ENCODE results near the gene CCDC81. TPM values are rescaled to one million over a fixed set of nuclear protein-coding genes. Genes with fewer than 3 reads are reported as not detected.

CCDC81 gene
- total RNA-seq, 2 experiments from 2014 or later: 0.27 to 0.47 TPM

DNA sequence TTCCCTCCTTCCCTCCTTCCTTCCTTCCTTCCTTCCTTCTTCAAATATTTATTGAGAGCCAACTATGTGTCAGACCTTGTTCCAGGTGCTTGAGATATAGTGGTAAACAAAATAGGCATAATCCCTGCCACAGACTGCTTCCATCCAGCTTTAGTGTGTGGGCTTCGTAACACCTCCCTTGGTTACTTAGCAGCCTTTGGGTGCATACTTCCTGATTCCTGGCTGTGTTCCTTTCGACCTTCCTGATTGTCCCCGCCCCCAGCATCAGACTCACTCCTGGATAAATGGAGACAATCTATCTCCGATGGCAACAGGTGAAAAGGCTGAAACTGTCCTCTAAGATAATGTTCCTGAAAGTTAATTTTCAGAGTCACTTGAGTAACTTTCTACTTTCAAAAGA lies 13.5 kb downstream of the CCDC81 start:
- Histone ChIP-seq H3K27me3 (ENCODE audit: control insufficient read depth in 1 of 2, insufficient read depth in 2 of 2, low read length in 2 of 2) (no peaks in the 10 kb centered on the region), H3K4me1 (ENCODE audit: insufficient read depth, low read length) (no peaks in the 10 kb centered on the region), H3K27ac (ENCODE audit: low read depth in 1 of 2, low read length in 2 of 2) (no peak overlapping the region), H3K36me3 (ENCODE audit: insufficient read depth, low read length) (no peaks in the 10 kb centered on the region), H3K9me3 (ENCODE audit: control insufficient read depth in 1 of 2, insufficient read depth in 1 of 2, low read length in 2 of 2) (no peaks in the 10 kb centered on the region), H3K4me3 (ENCODE audit: low read length) (no peak overlapping the region)
- DNase-seq (no peak), ATAC-seq (ENCODE audit: poor library complexity) (no peak)
- POLR2A ChIA-PET: no interaction called here
- Mint-ChIP-seq H3K27ac (no peak overlapping the region), H3K36me3 (ENCODE audit: low read depth) (no peaks in the 10 kb centered on the region), H3K4me1 (ENCODE audit: low read depth) (no peaks in the 10 kb centered on the region), H3K27me3 (no peaks in the 10 kb centered on the region), H3K4me3 (no peak overlapping the region), H3K9me3 (no peaks in the 10 kb centered on the region)
- TF ChIP-seq, protein P1, sequence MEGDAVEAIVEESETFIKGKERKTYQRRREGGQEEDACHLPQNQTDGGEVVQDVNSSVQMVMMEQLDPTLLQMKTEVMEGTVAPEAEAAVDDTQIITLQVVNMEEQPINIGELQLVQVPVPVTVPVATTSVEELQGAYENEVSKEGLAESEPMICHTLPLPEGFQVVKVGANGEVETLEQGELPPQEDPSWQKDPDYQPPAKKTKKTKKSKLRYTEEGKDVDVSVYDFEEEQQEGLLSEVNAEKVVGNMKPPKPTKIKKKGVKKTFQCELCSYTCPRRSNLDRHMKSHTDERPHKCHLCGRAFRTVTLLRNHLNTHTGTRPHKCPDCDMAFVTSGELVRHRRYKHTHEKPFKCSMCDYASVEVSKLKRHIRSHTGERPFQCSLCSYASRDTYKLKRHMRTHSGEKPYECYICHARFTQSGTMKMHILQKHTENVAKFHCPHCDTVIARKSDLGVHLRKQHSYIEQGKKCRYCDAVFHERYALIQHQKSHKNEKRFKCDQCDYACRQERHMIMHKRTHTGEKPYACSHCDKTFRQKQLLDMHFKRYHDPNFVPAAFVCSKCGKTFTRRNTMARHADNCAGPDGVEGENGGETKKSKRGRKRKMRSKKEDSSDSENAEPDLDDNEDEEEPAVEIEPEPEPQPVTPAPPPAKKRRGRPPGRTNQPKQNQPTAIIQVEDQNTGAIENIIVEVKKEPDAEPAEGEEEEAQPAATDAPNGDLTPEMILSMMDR (IDR thresholded peaks at IDR 0.05): no peak
- intact Hi-C loops (cut with DNase I, micrococcal nuclease): no loop called here
- CTCF ChIA-PET: no interaction called here

GRCh38 chr11:86390487-86390886 lies 15.8 kb downstream of the CCDC81 start:
- intact Hi-C loops (cut with DNase I, micrococcal nuclease): no loop called here
- H3K27ac Mint-ChIP-seq: no peak overlapping the region

DNA sequence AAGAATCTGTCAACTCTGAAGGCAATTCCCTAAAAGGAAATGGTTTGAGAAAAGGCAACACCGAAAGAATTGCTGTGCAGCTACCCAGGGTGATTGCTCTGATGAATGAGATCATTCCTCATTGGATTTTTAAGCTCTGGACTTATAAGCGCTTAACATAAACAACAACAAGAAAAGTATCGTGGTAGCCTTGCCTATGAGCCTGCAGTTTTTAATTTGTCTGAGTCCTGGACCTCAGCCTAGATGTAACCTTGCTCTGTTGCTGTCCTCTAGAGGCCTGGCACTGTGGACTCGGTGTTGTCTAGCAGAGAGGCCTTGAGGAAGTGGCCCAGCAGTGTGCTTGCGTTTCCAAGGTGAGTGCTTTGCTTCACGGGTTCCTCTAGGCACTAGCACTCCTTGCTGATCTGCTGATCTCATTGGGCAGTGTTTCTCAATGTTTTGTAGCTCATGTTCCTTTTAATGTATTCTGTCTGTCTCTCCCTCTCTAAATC lies 20.4 kb downstream of the CCDC81 start:
- intact Hi-C loops (cut with DNase I, micrococcal nuclease): no loop called here
- POLR2A ChIA-PET: no interaction called here
- Mint-ChIP-seq H3K27ac (no peak overlapping the region), H3K27me3 (no peaks in the 10 kb centered on the region), H3K4me1 (ENCODE audit: low read depth) (no peaks in the 10 kb centered on the region), H3K4me3 (no peak overlapping the region), H3K36me3 (ENCODE audit: low read depth) (no peaks in the 10 kb centered on the region), H3K9me3 (no peaks in the 10 kb centered on the region)
- no peak overlapping the region for H3K4me3 ChIP-seq (ENCODE audit: low read length)
- TF ChIP-seq, protein P1 (IDR thresholded peaks at IDR 0.05): no peak
- no peaks in the 10 kb centered on the region for H3K9me3 ChIP-seq (ENCODE audit: control insufficient read depth in 1 of 2, insufficient read depth in 1 of 2, low read length in 2 of 2)
- no peak overlapping the region for H3K27ac ChIP-seq (ENCODE audit: low read depth in 1 of 2, low read length in 2 of 2)
- no peaks in the 10 kb centered on the region for H3K4me1 ChIP-seq (ENCODE audit: insufficient read depth, low read length)
- CTCF ChIA-PET: no interaction called here
- no peaks in the 10 kb centered on the region for H3K36me3 ChIP-seq (ENCODE audit: insufficient read depth, low read length)
- no peak for DNase-seq
- H3K27me3 ChIP-seq (ENCODE audit: control insufficient read depth in 1 of 2, insufficient read depth in 2 of 2, low read length in 2 of 2): no peaks in the 10 kb centered on the region
- no peak for ATAC-seq (ENCODE audit: poor library complexity)

More at GRCh38 chr11:86390487-86390886, 15.8 kb downstream of the CCDC81 start:
- DNase-seq (no peak), ATAC-seq (ENCODE audit: poor library complexity) (no peak)
- no peaks in the 10 kb centered on the region for H3K36me3 ChIP-seq (ENCODE audit: insufficient read depth, low read length)
- Mint-ChIP-seq H3K9me3 (no peaks in the 10 kb centered on the region), H3K36me3 (ENCODE audit: low read depth) (no peaks in the 10 kb centered on the region), H3K4me1 (ENCODE audit: low read depth) (no peaks in the 10 kb centered on the region), H3K4me3 (no peak overlapping the region), H3K27me3 (no peaks in the 10 kb centered on the region)
- no peaks in the 10 kb centered on the region for H3K27me3 ChIP-seq (ENCODE audit: control insufficient read depth in 1 of 2, insufficient read depth in 2 of 2, low read length in 2 of 2)
- ChIA-PET CTCF (no interaction called here), POLR2A (no interaction called here)
- TF ChIP-seq, protein P1 (IDR thresholded peaks at IDR 0.05): no peak
- no peak overlapping the region for H3K27ac ChIP-seq (ENCODE audit: low read depth in 1 of 2, low read length in 2 of 2)
- H3K4me3 ChIP-seq (ENCODE audit: low read length): no peak overlapping the region
- no peaks in the 10 kb centered on the region for H3K9me3 ChIP-seq (ENCODE audit: control insufficient read depth in 1 of 2, insufficient read depth in 1 of 2, low read length in 2 of 2)
- H3K4me1 ChIP-seq (ENCODE audit: insufficient read depth, low read length): no peaks in the 10 kb centered on the region
